Measurements from ENCODE around the gene ID2.

DNA sequence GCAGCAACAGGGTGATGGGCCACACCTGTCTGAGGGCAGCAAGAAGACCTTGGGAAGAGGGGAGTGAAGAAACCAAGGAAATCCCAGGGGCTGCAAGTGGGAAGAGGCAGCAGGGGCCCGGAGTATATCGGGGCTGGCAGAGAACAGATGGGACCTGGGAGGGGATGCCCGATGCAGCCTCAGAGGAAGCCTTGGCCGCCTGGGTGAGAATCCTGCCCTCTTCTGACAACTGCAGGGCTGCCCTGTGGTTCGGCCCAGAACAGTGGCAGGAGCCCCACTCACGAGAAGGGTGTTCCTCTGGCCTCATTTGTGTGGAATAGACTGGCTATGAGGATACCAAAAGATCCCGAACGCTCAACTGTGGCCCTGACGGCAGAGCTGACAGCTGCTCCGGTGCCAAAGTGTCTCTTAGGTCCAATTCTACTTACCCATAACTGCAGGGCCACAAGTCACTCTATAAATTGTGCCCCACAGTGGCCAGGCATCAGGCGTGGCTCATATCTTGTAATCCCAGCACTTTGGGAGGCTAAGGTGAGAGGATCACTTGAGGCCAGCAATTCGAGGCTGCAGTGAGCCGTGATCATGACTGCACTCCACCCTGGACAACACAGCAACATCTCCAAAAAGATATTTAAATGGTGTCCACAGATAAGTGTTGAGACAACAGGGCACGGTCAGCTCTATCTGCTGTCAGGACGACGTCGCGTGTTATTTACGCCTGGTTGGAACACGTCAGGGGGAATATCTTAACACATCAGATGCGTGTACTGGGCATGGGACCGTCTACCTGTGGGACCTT is 23.6 kb upstream of the ID2 start:
- TF ChIP-seq, protein P1, sequence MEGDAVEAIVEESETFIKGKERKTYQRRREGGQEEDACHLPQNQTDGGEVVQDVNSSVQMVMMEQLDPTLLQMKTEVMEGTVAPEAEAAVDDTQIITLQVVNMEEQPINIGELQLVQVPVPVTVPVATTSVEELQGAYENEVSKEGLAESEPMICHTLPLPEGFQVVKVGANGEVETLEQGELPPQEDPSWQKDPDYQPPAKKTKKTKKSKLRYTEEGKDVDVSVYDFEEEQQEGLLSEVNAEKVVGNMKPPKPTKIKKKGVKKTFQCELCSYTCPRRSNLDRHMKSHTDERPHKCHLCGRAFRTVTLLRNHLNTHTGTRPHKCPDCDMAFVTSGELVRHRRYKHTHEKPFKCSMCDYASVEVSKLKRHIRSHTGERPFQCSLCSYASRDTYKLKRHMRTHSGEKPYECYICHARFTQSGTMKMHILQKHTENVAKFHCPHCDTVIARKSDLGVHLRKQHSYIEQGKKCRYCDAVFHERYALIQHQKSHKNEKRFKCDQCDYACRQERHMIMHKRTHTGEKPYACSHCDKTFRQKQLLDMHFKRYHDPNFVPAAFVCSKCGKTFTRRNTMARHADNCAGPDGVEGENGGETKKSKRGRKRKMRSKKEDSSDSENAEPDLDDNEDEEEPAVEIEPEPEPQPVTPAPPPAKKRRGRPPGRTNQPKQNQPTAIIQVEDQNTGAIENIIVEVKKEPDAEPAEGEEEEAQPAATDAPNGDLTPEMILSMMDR (IDR thresholded peaks at IDR 0.05): no peak
- no peak for TF ChIP-seq POLR2A (IDR thresholded peaks at IDR 0.05)
